Prostate gland (tissue), 2 donors: ENCODE data around the gene CRIP1. TPM values are rescaled to one million over a fixed set of nuclear protein-coding genes. Genes with fewer than 3 reads are reported as not detected.

Source experiments
- DNase-seq: peaks from one replicate; pipeline ENCODE4 v3.0.0-alpha.2; 2019; ENCODE audit warnings: low spot score
- H3K27ac ChIP-seq, 2 donors: fragments of 200-600 bp; sonication (generic); 2 replicates each; pipeline ENCODE4 v1.5.1; 2017 to 2019
- H3K27me3 ChIP-seq: fragments of 200-600 bp; sonication (generic); replicated peaks from 2 replicates; pipeline ENCODE4 v1.5.1; 2019; ENCODE audit not compliant: insufficient read depth
- H3K36me3 ChIP-seq, 2 donors: fragments of 200-600 bp; sonication (generic); 1 replicate in 1 of 2; 2 replicates in 1 of 2; pipeline versions ENCODE4 v1.5.1 to v1.8.1; 2017 to 2019
- H3K4me1 ChIP-seq: fragments of 200-600 bp; sonication (generic); replicated peaks from 2 replicates; pipeline ENCODE4 v1.5.1; 2019
- H3K4me3 ChIP-seq, 2 donors: fragments of 200-600 bp; sonication (generic); 2 replicates each; pipeline ENCODE4 v1.5.1; 2017 to 2019
- H3K9me3 ChIP-seq: fragments of 200-600 bp; sonication (generic); 2 replicates; pipeline ENCODE4 v1.5.1; 2017
- POLR2A ChIP-seq: fragments of 450-650 bp; IDR thresholded peaks from one replicate; pipeline ENCODE4 v1.6.1; 2016; ENCODE audit warnings: antibody characterized with exemption, mild to moderate bottlenecking
- POLR2AphosphoS5 ChIP-seq: sonication (generic); formaldehyde crosslinking; IDR thresholded peaks from one replicate; pipeline ENCODE4 v1.6.1; 2017; ENCODE audit warnings: antibody characterized with exemption
- WGBS: methylation state at CpG from one replicate; pipeline ENCODE4 v1.1.5; 2018; 5-methylcytosine and 5-hydroxymethylcytosine counted together
- intact Hi-C: fragments of 100-400 bp; cut with DNase I; formaldehyde crosslinking; loops from one replicate; pipeline ENCODE4 v1.14.2; 2022
- total RNA-seq, 2 donors: library from RNA; depleted of rRNA; stranded (reverse); fragments of >200 nt; gene quantifications; one replicate each; pipeline ENCODE4 v1.1.0, GENCODE V29; 2016
- TF ChIP-seq, protein P1 (sequence below), 4 experiments: fragments of 200-600 bp in 2 of 4; fragments of 450-650 bp in 2 of 4; sonication (generic) in 2 of 4; IDR thresholded peaks; 1 replicate in 3 of 4; 2 replicates in 1 of 4; pipeline ENCODE4 v1.5.1; 2016 to 2019; ENCODE audit warnings: antibody characterized with exemption in 4 of 4, mild to moderate bottlenecking in 2 of 4, moderate library complexity in 2 of 4

Gene CRIP1
- total RNA-seq, 2 donors from 2014 or later: 4.2 to 22.0 TPM

GRCh38 chr14:105536051-105536450 is 49.4 kb downstream of the CRIP1 start:
- TF ChIP-seq, protein P1, sequence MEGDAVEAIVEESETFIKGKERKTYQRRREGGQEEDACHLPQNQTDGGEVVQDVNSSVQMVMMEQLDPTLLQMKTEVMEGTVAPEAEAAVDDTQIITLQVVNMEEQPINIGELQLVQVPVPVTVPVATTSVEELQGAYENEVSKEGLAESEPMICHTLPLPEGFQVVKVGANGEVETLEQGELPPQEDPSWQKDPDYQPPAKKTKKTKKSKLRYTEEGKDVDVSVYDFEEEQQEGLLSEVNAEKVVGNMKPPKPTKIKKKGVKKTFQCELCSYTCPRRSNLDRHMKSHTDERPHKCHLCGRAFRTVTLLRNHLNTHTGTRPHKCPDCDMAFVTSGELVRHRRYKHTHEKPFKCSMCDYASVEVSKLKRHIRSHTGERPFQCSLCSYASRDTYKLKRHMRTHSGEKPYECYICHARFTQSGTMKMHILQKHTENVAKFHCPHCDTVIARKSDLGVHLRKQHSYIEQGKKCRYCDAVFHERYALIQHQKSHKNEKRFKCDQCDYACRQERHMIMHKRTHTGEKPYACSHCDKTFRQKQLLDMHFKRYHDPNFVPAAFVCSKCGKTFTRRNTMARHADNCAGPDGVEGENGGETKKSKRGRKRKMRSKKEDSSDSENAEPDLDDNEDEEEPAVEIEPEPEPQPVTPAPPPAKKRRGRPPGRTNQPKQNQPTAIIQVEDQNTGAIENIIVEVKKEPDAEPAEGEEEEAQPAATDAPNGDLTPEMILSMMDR (IDR thresholded peaks at IDR 0.05): no peak
- TF ChIP-seq POLR2A (no peak), POLR2AphosphoS5 (no peak)
- no peak overlapping the region for H3K27ac ChIP-seq
- no peaks in the 10 kb centered on the region for H3K9me3 ChIP-seq
- H3K36me3 ChIP-seq: no peaks in the 10 kb centered on the region
- no peaks in the 10 kb centered on the region for H3K27me3 ChIP-seq
- no peak overlapping the region for H3K4me3 ChIP-seq
- WGBS: 74% methylated on average over 7 of the region's 7 CpGs
- no peaks in the 10 kb centered on the region for H3K4me1 ChIP-seq
- no peak for DNase-seq
- intact Hi-C loops: no loop called here

DNA sequence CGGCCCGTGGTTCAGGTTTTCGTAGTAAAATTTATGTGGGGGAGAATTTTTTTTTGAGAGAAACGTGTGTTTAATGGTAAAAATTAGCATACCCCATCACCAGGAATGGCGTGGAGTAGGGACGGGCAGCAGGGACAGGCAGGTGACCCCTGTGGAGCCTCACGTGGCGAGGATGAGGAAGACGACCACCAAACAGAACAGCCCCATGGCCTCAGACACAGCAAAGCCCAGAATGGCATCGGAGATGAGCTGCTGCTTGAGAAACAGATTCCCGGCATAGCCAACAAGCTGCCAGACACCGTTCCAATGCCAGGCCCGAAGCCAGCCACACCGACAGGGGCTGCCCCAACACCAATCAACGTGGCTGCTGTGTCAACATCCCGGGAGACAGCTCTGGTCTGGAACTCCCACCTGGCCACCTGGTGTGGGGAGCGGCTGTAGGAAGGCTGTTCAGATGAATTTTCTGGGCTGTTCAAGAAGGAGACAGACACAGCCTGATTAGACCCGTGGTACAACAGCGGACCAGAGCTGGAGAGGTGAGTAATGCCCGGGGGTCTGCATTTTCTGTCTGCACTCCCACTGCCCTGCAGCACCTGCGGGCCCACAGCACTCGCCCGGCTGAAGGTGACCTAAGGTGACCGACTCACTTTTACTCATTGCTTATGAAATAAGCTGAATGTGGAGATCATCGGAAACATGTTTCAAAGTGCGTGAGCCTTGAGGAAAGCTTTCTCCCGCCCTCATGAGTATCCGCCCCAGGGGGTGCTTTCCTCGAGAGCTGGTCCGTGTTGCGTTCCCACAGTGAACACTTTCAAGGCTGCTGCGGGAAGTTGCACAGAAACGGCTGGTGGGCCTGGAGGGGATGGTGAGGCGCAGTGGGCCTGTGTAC is 50.2 kb downstream of the CRIP1 start:
- H3K27ac ChIP-seq: no peak overlapping the region
- intact Hi-C loops: no loop called here
- no peaks in the 10 kb centered on the region for H3K27me3 ChIP-seq
- 55% methylated on average over 34 of the region's 34 CpGs for WGBS
- no peaks in the 10 kb centered on the region for H3K4me1 ChIP-seq
- TF ChIP-seq, protein P1 (IDR thresholded peaks at IDR 0.05): no peak
- peak; percentile 51 for TF ChIP-seq POLR2AphosphoS5
- H3K4me3 ChIP-seq: no peak overlapping the region
- no peaks in the 10 kb centered on the region for H3K9me3 ChIP-seq
- no peaks in the 10 kb centered on the region for H3K36me3 ChIP-seq
- DNase-seq: peak; percentile 60

GRCh38 chr14:105537580-105538474 is 51.1 kb downstream of the CRIP1 start:
- Histone ChIP-seq H3K4me1 (no peaks in the 10 kb centered on the region), H3K4me3 (no peak overlapping the region), H3K9me3 (no peaks in the 10 kb centered on the region), H3K27ac (no peak overlapping the region), H3K36me3 (no peaks in the 10 kb centered on the region), H3K27me3 (no peaks in the 10 kb centered on the region)
- TF ChIP-seq, protein P1 (IDR thresholded peaks at IDR 0.05): peak; percentile 85 to 91 (median 89)
- TF ChIP-seq POLR2A: no peak
- intact Hi-C loops: no loop called here
- WGBS: 19% methylated on average over 29 of the region's 30 CpGs
- no peak for DNase-seq

Other genes starting within 250 kb of the CRIP1 start
- gene BTBD6, start 238.4 kb upstream of the CRIP1 start, total RNA-seq: 10 to 100 TPM; 60.0 to 82.5 TPM
- gene BRF1, start 185.9 kb upstream of the CRIP1 start, total RNA-seq: 10 to 100 TPM; 64.9 to 88.9 TPM
- 100 to 1,000 TPM in 1 of 2 donors, 10 to 100 TPM in 1; 48.5 to 124 TPM for gene PACS2, start 172.1 kb upstream of the CRIP1 start, total RNA-seq
- under 1 TPM; 0.57 to 0.73 TPM for gene TEX22, start 88.3 kb upstream of the CRIP1 start, total RNA-seq
- 100 to 1,000 TPM in 1 of 2 donors, 10 to 100 TPM in 1; 58.9 to 155 TPM for gene MTA1, start 67.1 kb upstream of the CRIP1 start, total RNA-seq
- gene CRIP2, start 12.1 kb upstream of the CRIP1 start, total RNA-seq: 100 to 1,000 TPM in 1 of 2 donors, 10 to 100 TPM in 1; 86.7 to 134 TPM
- gene TEDC1, start 4.4 kb downstream of the CRIP1 start, total RNA-seq: 1 to 10 TPM; 7.5 to 8.9 TPM
- gene TMEM121, start 39.7 kb downstream of the CRIP1 start, total RNA-seq: 10 to 100 TPM; 11.1 to 15.7 TPM